ENCODE results near the gene CYP2C9. TPM values are rescaled to one million over a fixed set of nuclear protein-coding genes. Genes with fewer than 3 reads are reported as not detected.
"Not testable (repeated sequence)": the region's sequence is repeated elsewhere in the genome, so short reads cannot be mapped to it uniquely, and the experiment has no call there.

CYP2C9 gene
- total and polyA plus RNA-seq, 4 donors, result 4.3 to 1,789 (median 1,299) TPM

- no peak for TF ChIP-seq CTCF (IDR thresholded peaks at IDR 0.05; ENCODE audit: low read depth, low read length, missing input control)
- peak; percentile 95 for TF ChIP-seq ATF3 (IDR thresholded peaks at IDR 0.05)
- peak; percentile 89 for TF ChIP-seq FOXA1 (IDR thresholded peaks at IDR 0.05)
Observed at GRCh38 chr10:94902570-94902969, 35.9 kb upstream of the CYP2C9 start (continued).

- not testable (repeated sequence) for H3K9me3 ChIP-seq (ENCODE audit: control insufficient read depth in 4 of 4, low read length in 3 of 4); H3K9ac ChIP-seq (ENCODE audit: low read depth in 1 of 2, low read length in 2 of 2); H3K4me3 ChIP-seq (ENCODE audit: low read depth in 1 of 3, low read length in 3 of 3); DNase-seq (ENCODE audit: low spot score); H3K36me3 ChIP-seq (ENCODE audit: control insufficient read depth in 4 of 4, insufficient read depth in 3 of 4, low read depth in 1 of 4, low read length in 3 of 4); H3K27me3 ChIP-seq (ENCODE audit: control insufficient read depth in 4 of 4, insufficient read depth in 4 of 4, low read length in 3 of 4)
- Histone ChIP-seq H3K27ac (ENCODE audit: low read depth in 1 of 2, low read length in 2 of 2) (peak overlapping the region in 1 of 2 donors; percentile 54), H3K4me1 (ENCODE audit: control insufficient read depth in 4 of 4, insufficient read depth in 4 of 4, low read length in 3 of 4) (peaks cover 0 to 37% (median 12%) of the 10 kb centered on the region in 4 donors)
- TF ChIP-seq RAD21 (IDR thresholded peaks at IDR 0.05) (peak in 1 of 2 donors; percentile 18), RXRA (IDR thresholded peaks at IDR 0.05) (peak in 1 of 2 donors; percentile 30), HNF4A (conservative IDR thresholded peaks at IDR 0.05) (peak in 1 of 2 donors; percentile 27), MAX (IDR thresholded peaks at IDR 0.05) (peak; percentile 14), YY1 (IDR thresholded peaks at IDR 0.05) (peak; percentile 30)
- 26% methylated on average over 1 of the region's 1 CpG for WGBS
Observed at GRCh38 chr10:94904506-94905148, 33.8 kb upstream of the CYP2C9 start.

- H3K27me3 ChIP-seq (ENCODE audit: control insufficient read depth in 4 of 4, insufficient read depth in 4 of 4, low read length in 3 of 4), result no peaks in the 10 kb centered on the region
- no peak overlapping the region for H3K9ac ChIP-seq (ENCODE audit: low read depth in 1 of 2, low read length in 2 of 2)
- peaks cover 0 to 3% (median 0%) of the 10 kb centered on the region in 4 donors for H3K9me3 ChIP-seq (ENCODE audit: control insufficient read depth in 4 of 4, low read length in 3 of 4)
- H3K36me3 ChIP-seq (ENCODE audit: control insufficient read depth in 4 of 4, insufficient read depth in 3 of 4, low read depth in 1 of 4, low read length in 3 of 4), result no peaks in the 10 kb centered on the region
- H3K27ac ChIP-seq (ENCODE audit: low read depth in 1 of 2, low read length in 2 of 2), result no peak overlapping the region
- TF ChIP-seq ZBTB33 (IDR thresholded peaks at IDR 0.05) (no peak), FOXA2 (IDR thresholded peaks at IDR 0.05) (no peak), RXRA (IDR thresholded peaks at IDR 0.05) (peak in 1 of 2 donors; percentile 20), JUND (IDR thresholded peaks at IDR 0.05) (no peak), GABPA (IDR thresholded peaks at IDR 0.05 in 1 of 2, conservative IDR thresholded peaks at IDR 0.05 in 1 of 2) (no peak), REST (IDR thresholded peaks at IDR 0.05) (no peak), EGR1 (IDR thresholded peaks at IDR 0.05; ENCODE audit: low read depth in 2 of 2) (no peak), RAD21 (IDR thresholded peaks at IDR 0.05) (no peak), SP1 (IDR thresholded peaks at IDR 0.05) (no peak), YY1 (IDR thresholded peaks at IDR 0.05) (no peak), NR2F2 (IDR thresholded peaks at IDR 0.05) (no peak), MAX (IDR thresholded peaks at IDR 0.05) (no peak), FOXA1 (IDR thresholded peaks at IDR 0.05) (no peak), ATF3 (IDR thresholded peaks at IDR 0.05) (no peak), HNF4A (conservative IDR thresholded peaks at IDR 0.05) (peak in 1 of 2 donors; percentile 12), HNF4G (IDR thresholded peaks at IDR 0.05) (no peak)
- no peak for DNase-seq (ENCODE audit: low spot score)
- no peak overlapping the region for H3K4me3 ChIP-seq (ENCODE audit: low read depth in 1 of 3, low read length in 3 of 3)
- H3K4me1 ChIP-seq (ENCODE audit: control insufficient read depth in 4 of 4, insufficient read depth in 4 of 4, low read length in 3 of 4), result peaks cover 0 to 9% (median under 1%) of the 10 kb centered on the region in 4 donors
Observed at GRCh38 chr10:94916423-94916822, 22.0 kb upstream of the CYP2C9 start.
